ENCODE data around the gene GLTP. TPM values are rescaled to one million over a fixed set of nuclear protein-coding genes. Genes with fewer than 3 reads are reported as not detected.
"Not testable (repeated sequence)": the region's sequence is repeated elsewhere in the genome, so short reads cannot be mapped to it uniquely, and the experiment has no call there.

GLTP gene
- polyA plus RNA-seq, 6 donors from 2014 or later = 29.8 to 50.0 (median 40.6) TPM

- Mint-ChIP-seq H3K27ac (peak overlapping the region in 4 of 6 donors; percentile 14 to 85 (median 49)), H3K4me3 (peak overlapping the region in 1 of 8 donors; percentile 41), H3K36me3 (peaks cover 0 to 6% of the 10 kb centered on the region in 2 donors), H3K9me3 (no peaks in the 10 kb centered on the region), H3K27me3 (no peaks in the 10 kb centered on the region), H3K4me1 (peaks cover 5 to 41% (median 14%) of the 10 kb centered on the region in 3 donors)
- no peak for DNase-seq
- no peak for ATAC-seq (ENCODE audit: low read depth in 2 of 2)
Measured at GRCh38 chr12:109863847-109864712, 16.3 kb downstream of the GLTP start.

GRCh38 chr12:109862491-109862890, 17.9 kb downstream of the GLTP start:
- DNase-seq; H3K27me3 Mint-ChIP-seq; H3K9me3 Mint-ChIP-seq; H3K4me3 Mint-ChIP-seq; ATAC-seq (ENCODE audit: low read depth in 2 of 2); H3K36me3 Mint-ChIP-seq: not testable (repeated sequence)
- peak overlapping the region in 1 of 6 donors; percentile 61 for H3K27ac Mint-ChIP-seq
- peaks cover 0 to 32% (median 7%) of the 10 kb centered on the region in 3 donors for H3K4me1 Mint-ChIP-seq

- no peaks in the 10 kb centered on the region for H3K27me3 Mint-ChIP-seq
- peaks cover 0 to 27% (median 7%) of the 10 kb centered on the region in 3 donors for H3K4me1 Mint-ChIP-seq
- no peak overlapping the region for H3K4me3 Mint-ChIP-seq
- no peak for DNase-seq
- no peaks in the 10 kb centered on the region for H3K9me3 Mint-ChIP-seq
- H3K36me3 Mint-ChIP-seq = peaks cover 0 to 11% of the 10 kb centered on the region in 2 donors
- no peak for ATAC-seq (ENCODE audit: low read depth in 2 of 2)
- peak overlapping the region in 1 of 6 donors; percentile 62 for H3K27ac Mint-ChIP-seq
Measured at GRCh38 chr12:109861689-109862314, 18.5 kb downstream of the GLTP start.

DNA sequence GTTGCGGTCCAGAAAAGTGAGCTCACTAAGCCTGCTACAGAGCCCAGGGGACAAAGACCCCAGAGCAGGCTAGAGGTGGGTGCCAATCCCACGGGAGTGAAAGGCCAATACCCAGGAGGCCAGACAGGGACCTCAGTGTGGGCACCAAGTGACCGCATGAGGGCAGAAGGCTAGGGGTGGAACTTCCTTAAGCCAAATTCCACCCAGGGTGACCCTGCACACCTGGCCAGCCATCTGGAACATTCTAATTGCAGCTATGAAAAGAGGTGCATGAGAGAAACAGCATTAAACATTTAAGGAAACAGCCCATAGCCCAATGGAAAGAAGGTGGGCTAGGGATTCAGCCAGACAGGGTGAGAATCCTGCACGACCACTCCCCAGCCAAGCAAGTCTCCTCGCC, 19.4 kb downstream of the GLTP start:
- Mint-ChIP-seq H3K4me1 (peaks cover 0 to 22% (median 7%) of the 10 kb centered on the region in 3 donors), H3K27ac (no peak overlapping the region), H3K4me3 (no peak overlapping the region), H3K9me3 (no peaks in the 10 kb centered on the region), H3K36me3 (peaks cover 0 to 11% of the 10 kb centered on the region in 2 donors), H3K27me3 (no peaks in the 10 kb centered on the region)
- no peak for ATAC-seq (ENCODE audit: low read depth in 2 of 2)
- no peak for DNase-seq

DNA sequence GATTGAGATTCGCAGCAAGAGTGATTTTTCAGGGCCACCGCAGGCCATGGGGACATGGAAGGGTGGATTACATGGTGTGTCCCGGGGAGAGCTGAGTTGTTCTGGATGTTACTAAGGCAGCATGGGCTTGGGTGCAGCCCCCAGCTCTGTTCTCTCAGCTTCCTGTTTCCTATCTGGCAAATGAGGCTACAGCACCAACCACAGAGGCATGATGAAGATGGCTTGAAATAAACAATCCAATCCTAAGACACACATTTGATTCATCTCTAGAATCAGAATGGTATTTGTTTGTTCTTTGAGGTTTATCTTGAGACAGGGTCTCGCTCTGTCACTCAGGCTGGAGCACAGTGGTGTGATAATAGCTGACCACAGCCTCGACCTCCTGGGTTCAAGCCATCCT, 21.6 kb downstream of the GLTP start:
- peaks cover 0 to 11% of the 10 kb centered on the region in 2 donors for H3K36me3 Mint-ChIP-seq
- H3K27ac Mint-ChIP-seq = peak overlapping the region in 1 of 6 donors; percentile 74
- H3K4me1 Mint-ChIP-seq = peaks cover 0 to 14% (median under 1%) of the 10 kb centered on the region in 3 donors
- DNase-seq (no peak), ATAC-seq (ENCODE audit: low read depth in 2 of 2) (no peak)
- H3K9me3 Mint-ChIP-seq = no peaks in the 10 kb centered on the region
- H3K4me3 Mint-ChIP-seq = no peak overlapping the region
- no peaks in the 10 kb centered on the region for H3K27me3 Mint-ChIP-seq

DNA sequence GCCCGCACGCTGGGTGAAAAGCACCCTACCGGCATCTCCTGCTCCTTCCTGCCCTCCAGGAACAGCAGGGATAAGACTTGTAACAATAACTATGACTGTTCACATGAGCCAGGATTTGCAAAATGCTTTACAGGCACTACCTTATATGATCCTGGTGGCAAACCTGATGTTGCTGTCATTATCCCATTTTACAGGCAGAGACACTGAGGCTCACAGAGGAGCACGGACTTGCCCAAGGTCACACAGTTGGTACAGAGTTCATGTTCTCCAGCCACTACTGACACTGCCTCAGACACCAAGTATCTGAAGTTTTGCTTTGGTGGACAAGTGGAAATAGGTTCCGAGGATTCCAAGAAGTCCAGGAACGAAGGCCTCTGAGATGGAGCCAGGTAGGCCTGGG, 22.6 kb downstream of the GLTP start:
- H3K27me3 Mint-ChIP-seq = no peaks in the 10 kb centered on the region
- no peaks in the 10 kb centered on the region for H3K9me3 Mint-ChIP-seq
- H3K4me1 Mint-ChIP-seq = peaks cover 0 to 9% (median 3%) of the 10 kb centered on the region in 3 donors
- DNase-seq (no peak), ATAC-seq (ENCODE audit: low read depth in 2 of 2) (no peak)
- no peak overlapping the region for H3K4me3 Mint-ChIP-seq
- peak overlapping the region in 1 of 6 donors; percentile 63 for H3K27ac Mint-ChIP-seq
- H3K36me3 Mint-ChIP-seq = peaks cover 0 to 11% of the 10 kb centered on the region in 2 donors

DNA sequence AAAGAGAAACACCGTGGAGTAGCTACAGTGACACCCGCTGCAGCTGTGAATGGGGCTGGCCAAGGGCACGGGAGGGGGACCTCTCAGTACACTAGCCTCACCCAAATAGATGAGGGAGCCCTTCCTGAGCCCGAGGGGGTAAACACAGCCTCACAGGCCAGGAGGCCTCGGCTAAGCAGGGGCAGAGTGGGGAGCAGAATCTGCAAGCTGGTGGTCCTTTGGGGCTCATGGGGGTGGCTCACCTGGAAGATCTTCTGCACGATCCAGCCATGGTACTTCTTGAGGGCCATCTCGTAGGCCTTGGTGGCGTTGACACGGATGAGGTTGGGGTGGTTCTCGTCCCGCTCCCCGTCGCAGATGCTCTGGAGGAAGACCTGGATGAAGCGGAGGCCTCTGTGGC, 25.0 kb downstream of the GLTP start:
- ATAC-seq (ENCODE audit: low read depth in 2 of 2) (no peak), DNase-seq (no peak)
- H3K27me3 Mint-ChIP-seq = no peaks in the 10 kb centered on the region
- no peaks in the 10 kb centered on the region for H3K9me3 Mint-ChIP-seq
- peaks cover 0 to 4% (median 3%) of the 10 kb centered on the region in 3 donors for H3K4me1 Mint-ChIP-seq
- H3K4me3 Mint-ChIP-seq = no peak overlapping the region
- H3K36me3 Mint-ChIP-seq = peaks cover 5 to 11% of the 10 kb centered on the region in 2 donors
- no peak overlapping the region for H3K27ac Mint-ChIP-seq

GRCh38 chr12:109850518-109850917, 29.8 kb downstream of the GLTP start:
- H3K9me3 Mint-ChIP-seq; H3K4me3 Mint-ChIP-seq; H3K4me1 Mint-ChIP-seq; DNase-seq; H3K36me3 Mint-ChIP-seq; ATAC-seq (ENCODE audit: low read depth in 2 of 2); H3K27ac Mint-ChIP-seq; H3K27me3 Mint-ChIP-seq: not testable (repeated sequence)

GRCh38 chr12:109847142-109847735, 33.1 kb downstream of the GLTP start:
- Mint-ChIP-seq H3K27ac (peak overlapping the region in 2 of 6 donors; percentile 30 to 42), H3K9me3 (no peaks in the 10 kb centered on the region), H3K36me3 (peaks cover 0 to 9% of the 10 kb centered on the region in 2 donors), H3K27me3 (no peaks in the 10 kb centered on the region), H3K4me3 (no peak overlapping the region), H3K4me1 (peaks cover 0 to 9% (median 6%) of the 10 kb centered on the region in 3 donors)
- DNase-seq = no peak
- ATAC-seq (ENCODE audit: low read depth in 2 of 2) = no peak

DNA sequence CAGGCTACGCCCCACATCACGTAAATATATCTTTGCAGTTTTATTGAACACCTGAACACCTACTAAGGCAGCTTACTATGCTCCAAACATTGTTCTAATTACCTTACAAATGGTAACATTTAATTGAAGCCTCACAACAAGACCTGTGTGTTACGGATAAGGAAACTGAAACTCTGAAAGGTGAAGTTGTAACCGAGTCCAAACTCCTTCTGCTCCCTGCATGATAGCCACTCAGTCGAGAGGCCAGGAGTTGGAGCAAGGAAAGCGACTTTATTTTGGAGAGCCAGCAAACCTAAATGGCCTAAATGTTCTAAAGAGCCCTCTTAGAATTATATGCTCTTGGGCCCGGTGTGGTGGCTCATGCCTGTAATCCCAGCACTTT, 34.5 kb downstream of the GLTP start:
- H3K27me3 Mint-ChIP-seq = no peaks in the 10 kb centered on the region
- no peak for DNase-seq
- H3K36me3 Mint-ChIP-seq = peaks cover 0 to 5% of the 10 kb centered on the region in 2 donors
- peak overlapping the region in 1 of 8 donors; percentile 85 for H3K4me3 Mint-ChIP-seq
- peak overlapping the region in 2 of 6 donors; percentile 44 to 59 for H3K27ac Mint-ChIP-seq
- ATAC-seq (ENCODE audit: low read depth in 2 of 2) = no peak
- H3K9me3 Mint-ChIP-seq = no peaks in the 10 kb centered on the region
- peaks cover 0 to 9% (median 6%) of the 10 kb centered on the region in 3 donors for H3K4me1 Mint-ChIP-seq

GRCh38 chr12:109844983-109845823, 35.1 kb downstream of the GLTP start:
- Mint-ChIP-seq H3K4me1 (peaks cover 0 to 9% (median 6%) of the 10 kb centered on the region in 3 donors), H3K9me3 (no peaks in the 10 kb centered on the region), H3K27me3 (no peaks in the 10 kb centered on the region), H3K27ac (peak overlapping the region in 4 of 6 donors; percentile 44 to 86 (median 70)), H3K36me3 (peaks cover 0 to 4% of the 10 kb centered on the region in 2 donors), H3K4me3 (peak overlapping the region in 5 of 8 donors; percentile 16 to 85 (median 51))
- peak; percentile 93 to 96 for ATAC-seq (ENCODE audit: low read depth in 2 of 2)
- DNase-seq = peak; percentile 82

- Mint-ChIP-seq H3K4me3 (peak overlapping the region in 1 of 8 donors; percentile 20), H3K4me1 (peaks cover 0 to 9% (median 6%) of the 10 kb centered on the region in 3 donors), H3K9me3 (no peaks in the 10 kb centered on the region), H3K36me3 (no peaks in the 10 kb centered on the region), H3K27ac (no peak overlapping the region), H3K27me3 (peaks cover 0 to 5% (median 0%) of the 10 kb centered on the region in 3 donors)
- ATAC-seq (ENCODE audit: low read depth in 2 of 2) (no peak), DNase-seq (no peak)
Measured at GRCh38 chr12:109844091-109844490, 36.2 kb downstream of the GLTP start.

- no peak overlapping the region for H3K4me3 Mint-ChIP-seq
- no peak for DNase-seq
- H3K27me3 Mint-ChIP-seq = peaks cover 0 to 5% (median 5%) of the 10 kb centered on the region in 3 donors
- H3K9me3 Mint-ChIP-seq = no peaks in the 10 kb centered on the region
- no peaks in the 10 kb centered on the region for H3K36me3 Mint-ChIP-seq
- peaks cover 0 to 9% (median 4%) of the 10 kb centered on the region in 3 donors for H3K4me1 Mint-ChIP-seq
- no peak for ATAC-seq (ENCODE audit: low read depth in 2 of 2)
- peak overlapping the region in 1 of 6 donors; percentile 59 for H3K27ac Mint-ChIP-seq
Measured at GRCh38 chr12:109842021-109842420, 38.3 kb downstream of the GLTP start.

All from naive B cell (primary cell).